Gastrocnemius medialis (tissue), 4 donors: ENCODE results near the gene LETMD1.

Source experiments
- POLR2A ChIP-seq, 2 donors: fragments of 450-650 bp; IDR thresholded peaks; one replicate each; pipeline ENCODE4 v1.6.1; 2017; ENCODE audit warnings: antibody characterized with exemption in 2 of 2, mild to moderate bottlenecking in 2 of 2, moderate library complexity in 2 of 2
- TF ChIP-seq, protein P1 (sequence below), 5 experiments: fragments of 450-650 bp in 3 of 5; fragments of 200-600 bp in 2 of 5; sonication (generic) in 2 of 5; IDR thresholded peaks in 4 of 5; conservative IDR thresholded peaks in 1 of 5; 1 replicate in 4 of 5; 2 replicates in 1 of 5; pipeline ENCODE4 v1.5.1; 2016 to 2019; ENCODE audit warnings: antibody characterized with exemption in 5 of 5, mild to moderate bottlenecking in 3 of 5, moderate library complexity in 3 of 5

GRCh38 chr12:51051787-51052186 lies 3.7 kb downstream of the LETMD1 start:
- TF ChIP-seq, protein P1, sequence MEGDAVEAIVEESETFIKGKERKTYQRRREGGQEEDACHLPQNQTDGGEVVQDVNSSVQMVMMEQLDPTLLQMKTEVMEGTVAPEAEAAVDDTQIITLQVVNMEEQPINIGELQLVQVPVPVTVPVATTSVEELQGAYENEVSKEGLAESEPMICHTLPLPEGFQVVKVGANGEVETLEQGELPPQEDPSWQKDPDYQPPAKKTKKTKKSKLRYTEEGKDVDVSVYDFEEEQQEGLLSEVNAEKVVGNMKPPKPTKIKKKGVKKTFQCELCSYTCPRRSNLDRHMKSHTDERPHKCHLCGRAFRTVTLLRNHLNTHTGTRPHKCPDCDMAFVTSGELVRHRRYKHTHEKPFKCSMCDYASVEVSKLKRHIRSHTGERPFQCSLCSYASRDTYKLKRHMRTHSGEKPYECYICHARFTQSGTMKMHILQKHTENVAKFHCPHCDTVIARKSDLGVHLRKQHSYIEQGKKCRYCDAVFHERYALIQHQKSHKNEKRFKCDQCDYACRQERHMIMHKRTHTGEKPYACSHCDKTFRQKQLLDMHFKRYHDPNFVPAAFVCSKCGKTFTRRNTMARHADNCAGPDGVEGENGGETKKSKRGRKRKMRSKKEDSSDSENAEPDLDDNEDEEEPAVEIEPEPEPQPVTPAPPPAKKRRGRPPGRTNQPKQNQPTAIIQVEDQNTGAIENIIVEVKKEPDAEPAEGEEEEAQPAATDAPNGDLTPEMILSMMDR (IDR thresholded peaks at IDR 0.05 in 4 of 5, conservative IDR thresholded peaks at IDR 0.05 in 1 of 5): no peak
- no peak for TF ChIP-seq POLR2A (IDR thresholded peaks at IDR 0.05)
